K562 (cell line): ENCODE measurements around the gene RSRC1. TPM values are rescaled to one million over a fixed set of nuclear protein-coding genes. Genes with fewer than 3 reads are reported as not detected.

ENCODE experiments used
- ATAC-seq: fragments of 200-7000 bp; cut with Tn5 transposase; 3 replicates; pipeline ENCODE4 v1.9.1; 2020; ENCODE audit warnings: moderate library complexity
- BruUV-seq: library from RNA; stranded (reverse); fragments of 400-500 nt; replicated peaks from 2 replicates; lab custom pipeline; 2021; lab: Mats Ljungman, UMichigan
- CTCF ChIA-PET: fragments of 300-600 bp; formaldehyde crosslinking; extraction: SDS; loops from one replicate; lab custom pipeline; 2021; ENCODE audit warnings: low intra/inter-chr PET ratio; lab: Yijun Ruan, JAX
- POLR2A ChIA-PET: fragments of 300-600, 350-650 bp; sonication (Branson Sonifier 250); formaldehyde crosslinking; extraction: SDS; loops from one replicate; lab custom pipeline; 2021; ENCODE audit warnings: antibody characterized with exemption, inconsistent platforms; lab: Yijun Ruan, JAX
- DNase-seq, 4 experiments: peaks; one replicate each; pipeline versions ENCODE4 v3.0.0 to v3.0.0-alpha.2; 2011 to 2018; ENCODE audit warnings: low spot score in 3 of 4, mixed read lengths in 3 of 4; ENCODE audit errors: extremely low read depth in 1 of 4
- FAIRE-seq: peaks from 2 replicates; lab custom pipeline; 2011; peaks lifted over from hg19 to GRCh38; lab: Jason Lieb, UNC
- H2AFZ ChIP-seq: 2 replicates; pipeline ENCODE4 v1.6.0; 2011; ENCODE audit warnings: low read depth, low read length, control low read depth, inconsistent platforms
- H3K27ac ChIP-seq: fragments of 200-600 bp; 3 replicates; pipeline ENCODE4 v1.8.0; 2011; ENCODE audit warnings: low read depth, mild to moderate bottlenecking, control low read depth, inconsistent platforms, low read length, moderate library complexity, mixed read lengths; ENCODE audit errors: extremely low read depth
- H3K27me3 ChIP-seq, 2 experiments: fragments of 300-600 bp in 1 of 2; 2 replicates in 1 of 2; 3 replicates in 1 of 2; pipeline versions ENCODE4 v1.6.0 to v1.8.0; 2011; ENCODE audit warnings: inconsistent platforms in 2 of 2, low read length in 2 of 2, mild to moderate bottlenecking in 1 of 2, mixed read lengths in 1 of 2, moderate library complexity in 1 of 2; ENCODE audit not compliant: control insufficient read depth in 2 of 2, insufficient read depth in 2 of 2
- H3K36me3 ChIP-seq: fragments of 300-600 bp; 3 replicates; pipeline ENCODE4 v1.8.0; 2011; ENCODE audit warnings: mild to moderate bottlenecking, low read length, inconsistent platforms; ENCODE audit not compliant: control insufficient read depth, insufficient read depth
- H3K4me1 ChIP-seq, 2 experiments: fragments of 200-600 bp in 1 of 2; replicated peaks in 1 of 2; 2 replicates in 1 of 2; 3 replicates in 1 of 2; pipeline versions ENCODE4 v1.5.1 to v1.8.0; 2011; ENCODE audit warnings: inconsistent platforms in 2 of 2, low read length in 2 of 2, mild to moderate bottlenecking in 1 of 2, mixed read lengths in 1 of 2, moderate library complexity in 1 of 2; ENCODE audit not compliant: control insufficient read depth in 2 of 2, insufficient read depth in 2 of 2
- H3K4me2 ChIP-seq: 2 replicates; pipeline ENCODE4 v1.6.1; 2011; ENCODE audit warnings: low read length, control low read depth, inconsistent platforms, mixed read lengths; ENCODE audit not compliant: insufficient read depth
- H3K4me3 ChIP-seq: fragments of 200-600 bp; sonication (generic), shearing (Covaris generic); 2 replicates; pipeline ENCODE4 v1.5.1; 2016; ENCODE audit warnings: control low read depth, inconsistent platforms
- H3K79me2 ChIP-seq: fragments of 200-600 bp; 3 replicates; pipeline ENCODE4 v1.8.0; 2011; ENCODE audit warnings: low read length, inconsistent platforms; ENCODE audit not compliant: control insufficient read depth, insufficient read depth
- H3K9ac ChIP-seq, 2 experiments: 2 replicates each; pipeline versions ENCODE4 v1.6.0 to v1.6.1; 2011; ENCODE audit warnings: low read depth in 2 of 2, low read length in 2 of 2, control low read depth in 1 of 2, inconsistent platforms in 1 of 2, mild to moderate bottlenecking in 1 of 2, mixed read lengths in 1 of 2; ENCODE audit not compliant: insufficient read depth in 1 of 2
- H3K9me1 ChIP-seq: one replicate; pipeline ENCODE4 v1.6.0; 2011; ENCODE audit warnings: inconsistent platforms, mild to moderate bottlenecking, low read length, moderate library complexity; ENCODE audit not compliant: control insufficient read depth, insufficient read depth
- H3K9me3 ChIP-seq: replicated peaks from 2 replicates; pipeline ENCODE4 v1.5.1; 2011; ENCODE audit warnings: low read depth, low read length, inconsistent platforms; ENCODE audit not compliant: control insufficient read depth, insufficient read depth
- H4K20me1 ChIP-seq: replicated peaks from 2 replicates; pipeline ENCODE4 v1.6.1; 2011; ENCODE audit warnings: low read length, inconsistent platforms, mixed read lengths; ENCODE audit not compliant: control insufficient read depth, insufficient read depth
- C11orf30 ChIP-seq: fragments of 450-650 bp; IDR thresholded peaks from 2 replicates; pipeline ENCODE4 v1.6.1; 2016; ENCODE audit warnings: low read depth, mild to moderate bottlenecking
- CREB1 ChIP-seq, 2 experiments: sonication (generic) in 1 of 2; formaldehyde crosslinking in 1 of 2; IDR thresholded peaks; 2 replicates each; pipeline versions ENCODE4 v1.6.1 to v1.8.0; 2012 to 2022; ENCODE audit warnings: inconsistent platforms in 1 of 2, mild to moderate bottlenecking in 1 of 2, missing genetic modification reagents in 1 of 2, moderate library complexity in 1 of 2
- FOXJ2 ChIP-seq: fragments of 200-800 bp; sonication (Bioruptor generic); IDR thresholded peaks from 2 replicates; pipeline ENCODE4 v1.6.1; 2016; ENCODE audit warnings: missing genetic modification characterization, missing compliant biosample characterization
- HIVEP1 ChIP-seq: fragments of 250-450 bp; sonication (Bioruptor Pico); IDR thresholded peaks from 2 replicates; pipeline ENCODE4 v1.4.0; 2020; ENCODE audit warnings: mild to moderate bottlenecking
- MEIS2 ChIP-seq: fragments of 450-650 bp; IDR thresholded peaks from 2 replicates; pipeline ENCODE4 v1.6.1; 2014; ENCODE audit warnings: mild to moderate bottlenecking; ENCODE audit not compliant: partially characterized antibody
- NFE2 ChIP-seq: IDR thresholded peaks from 2 replicates; pipeline ENCODE4 v1.6.1; 2014; ENCODE audit warnings: antibody characterized with exemption, low read depth
- NFE2L1 ChIP-seq: fragments of 450-650 bp; IDR thresholded peaks from 2 replicates; pipeline ENCODE4 v1.6.1; 2016; ENCODE audit warnings: missing genetic modification characterization, low read depth, mild to moderate bottlenecking, missing compliant biosample characterization, moderate library complexity, borderline replicate concordance
- POLR2H ChIP-seq: IDR thresholded peaks from 2 replicates; pipeline ENCODE4 v1.6.1; 2016; ENCODE audit warnings: missing genetic modification characterization, low read depth, mild to moderate bottlenecking, control low read depth, missing compliant biosample characterization, moderate library complexity
- SAP30 ChIP-seq: fragments of 200-600 bp; sonication (generic); IDR thresholded peaks from 2 replicates; pipeline ENCODE4 v1.6.1; 2012; ENCODE audit warnings: borderline replicate concordance, low read depth, mild to moderate bottlenecking, moderate library complexity, low read length, control low read depth, inconsistent platforms; ENCODE audit not compliant: insufficient read depth, poor library complexity, severe bottlenecking
- ZNF407 ChIP-seq: fragments of 450-650 bp; IDR thresholded peaks from 2 replicates; pipeline ENCODE4 v1.6.1; 2016; ENCODE audit warnings: low read depth
- WGBS: fragments of 100-300 bp; shearing (Covaris generic); methylation state at CpG from one replicate; pipeline ENCODE4 v1.1.6; 2016; ENCODE audit warnings: low coverage, mixed read lengths; ENCODE audit not compliant: insufficient coverage; ENCODE audit errors: missing lambda C conversion rate; 5-methylcytosine and 5-hydroxymethylcytosine counted together
- in situ Hi-C: fragments of 300-500 bp; cut with MboI; formaldehyde crosslinking; loops from 4 replicates; pipeline ENCODE4 v1.15.0; 2018; ENCODE audit warnings: inconsistent platforms, mixed read lengths
- intact Hi-C: fragments of 100-400 bp; cut with micrococcal nuclease; formaldehyde crosslinking; loops from 2 replicates; pipeline ENCODE4 v1.14.2; 2022
- polyA plus RNA-seq, 8 experiments: library from polyadenylated mRNA; depleted of rRNA in 4 of 8; stranded (reverse) in 5 of 8; unstranded in 3 of 8; fragments of >200 nt; fragmentation: Nextera tagmentation in 2 of 8; fragmentation: Illumina TruSeq in 1 of 8; extraction: Ambion mirVana in 2 of 8; extraction: Trizol in 1 of 8; gene quantifications; 2 replicates each; pipeline versions ENCODE4 v1.2.1 to v1.2.3, GENCODE V29; 2011 to 2014; ENCODE audit warnings: inconsistent platforms in 1 of 8, missing spikeins in 1 of 8
- total RNA-seq, 7 experiments: library from RNA; depleted of rRNA in 6 of 7; stranded (reverse); fragments of >200 nt in 6 of 7; fragmentation: Illumina TruSeq in 2 of 7; extraction: Trizol in 2 of 7; gene quantifications; 2 replicates each; pipeline versions ENCODE4 v1.2.1 to v1.2.3, GENCODE V29; 2011 to 2021; ENCODE audit warnings: low replicate concordance in 1 of 7

RSRC1 gene
- total and polyA plus RNA-seq, 9 of the 15 experiments (the other 6 are each of a cell fraction or from before 2014, with no cell fraction given), result 19.3 to 128 (median 75.5) TPM

- in situ Hi-C loops, result loop anchor here (25.0 kb wide), 1 partner anchor 452 kb away; no protein-coding TSS in a partner anchor
- Histone ChIP-seq H3K36me3 (no peaks in the 10 kb centered on the region), H3K4me2 (no peak overlapping the region), H3K4me1 (peaks cover 8 to 12% of the 10 kb centered on the region in 2 experiments; a peak in 3 of 5 replicates), H3K27me3 (no peaks in the 10 kb centered on the region), H3K9ac (no peak overlapping the region), H3K9me3 (no peaks in the 10 kb centered on the region), H4K20me1 (0 out of 2 replicates have a peak, but pooled peaks cover 3% of the 10 kb centered on the region), H3K79me2 (no peaks in the 10 kb centered on the region), H3K9me1 (peaks cover 4% of the 10 kb centered on the region), H2AFZ (no peak overlapping the region), H3K27ac (no peak overlapping the region), H3K4me3 (no peak overlapping the region)
- ATAC-seq, result no peak
- BruUV-seq, result no TSS peak
- no peak for DNase-seq
- ChIA-PET POLR2A (no interaction called here), CTCF (no interaction called here)
- intact Hi-C loops, result loop anchor here (5.0 kb wide), 2 partner anchors 118 to 218 kb away; no protein-coding TSS in a partner anchor
- FAIRE-seq, result no peak
- WGBS, result 89% methylated on average over 6 of the region's 6 CpGs
- TF ChIP-seq C11orf30 (no peak), NFE2 (no peak), FOXJ2 (tag) (no peak), ZNF407 (no peak), NFE2L1 (tag) (no peak), POLR2H (no peak), MEIS2 (no peak), CREB1 (IDR thresholded peaks at IDR 0.05) (no peak), CREB1 (CRISPR knock-in tag; IDR thresholded peaks at IDR 0.05) (no peak), HIVEP1 (CRISPR knock-in tag) (no peak), SAP30 (no peak)
Observed at GRCh38 chr3:158314426-158315357, 204.8 kb downstream of the RSRC1 start.
